AG08395 (cell line): Measurements from ENCODE around the gene SBNO1.
A peak's percentile ranks its signal among the peaks of the same experiment; 100 is the strongest.
"Not testable (repeated sequence)": the region's sequence is repeated elsewhere in the genome, so short reads cannot be mapped to it uniquely, and the experiment has no call there.

ENCODE experiments used
- DNase-seq: peaks from one replicate; pipeline ENCODE4 v3.0.0; 2012; ENCODE audit warnings: mixed read lengths, low spot score

Gene SBNO1

GRCh38 chr12:123346946-123347345 is 17.7 kb downstream of the SBNO1 start:
- no peak for DNase-seq

- no peak for DNase-seq
Observed at GRCh38 chr12:123344086-123344485, 20.6 kb downstream of the SBNO1 start.

GRCh38 chr12:123337070-123337469 is 27.6 kb downstream of the SBNO1 start:
- DNase-seq, result no peak

GRCh38 chr12:123336530-123336929 is 28.1 kb downstream of the SBNO1 start:
- DNase-seq, result no peak

- no peak for DNase-seq
Observed at GRCh38 chr12:123335490-123335889, 29.2 kb downstream of the SBNO1 start.

GRCh38 chr12:123329799-123330198 is 34.8 kb downstream of the SBNO1 start:
- DNase-seq, result no peak

GRCh38 chr12:123319826-123320225 is 44.8 kb downstream of the SBNO1 start:
- no peak for DNase-seq

- no peak for DNase-seq
Observed at GRCh38 chr12:123319273-123319672, 45.4 kb downstream of the SBNO1 start.

- DNase-seq, result not testable (repeated sequence)
Observed at GRCh38 chr12:123313046-123313445, 51.6 kb downstream of the SBNO1 start.

- DNase-seq, result no peak
Observed at GRCh38 chr12:123306200-123306599, 58.4 kb downstream of the SBNO1 start.

- no peak for DNase-seq
Observed at GRCh38 chr12:123305136-123305535, 59.5 kb downstream of the SBNO1 start.

- DNase-seq, result no peak
Observed at GRCh38 chr12:123293178-123293760, 71.4 kb downstream of the SBNO1 start.

- no peak for DNase-seq
Observed at GRCh38 chr12:123289911-123290310, 74.7 kb downstream of the SBNO1 start.

- no peak for DNase-seq
Observed at GRCh38 chr12:123288751-123289346, 75.8 kb downstream of the SBNO1 start.

- no peak for DNase-seq
Observed at GRCh38 chr12:123286652-123287373, 77.8 kb downstream of the SBNO1 start.

- DNase-seq, result no peak
Observed at GRCh38 chr12:123284669-123285068, 80.0 kb downstream of the SBNO1 start.

GRCh38 chr12:123283461-123283860 is 81.2 kb downstream of the SBNO1 start:
- DNase-seq, result no peak

- no peak for DNase-seq
Observed at GRCh38 chr12:123282111-123282510, 82.5 kb downstream of the SBNO1 start.

GRCh38 chr12:123280971-123281370 is 83.7 kb downstream of the SBNO1 start:
- DNase-seq, result no peak

GRCh38 chr12:123278101-123278627 is 86.5 kb downstream of the SBNO1 start:
- no peak for DNase-seq

- DNase-seq, result no peak
Observed at GRCh38 chr12:123273166-123273565, 91.5 kb downstream of the SBNO1 start.

- peak; percentile 83 for DNase-seq
Observed at GRCh38 chr12:123271001-123271668, 93.5 kb downstream of the SBNO1 start.
